HG02840 (cell line): ENCODE results near the gene FRMPD4.

Experiments used
- ATAC-seq: cut with Tn5 transposase; IDR thresholded peaks from one replicate; pipeline ENCODE4 v1.9.1; 2021; ENCODE audit warnings: mild to moderate bottlenecking, moderate library complexity, moderate number of reproducible peaks; ENCODE audit not compliant: unreplicated experiment, low FRiP score

Gene FRMPD4

GRCh38 chrX:12210196-12210815 is 72.0 kb downstream of the FRMPD4 start:
- no peak for ATAC-seq

- no peak for ATAC-seq
Measured at GRCh38 chrX:12210971-12211370, 72.7 kb downstream of the FRMPD4 start.

- no peak for ATAC-seq
Measured at GRCh38 chrX:12223650-12224049, 85.4 kb downstream of the FRMPD4 start.

GRCh38 chrX:12225107-12225506 is 86.8 kb downstream of the FRMPD4 start:
- no peak for ATAC-seq

GRCh38 chrX:12227412-12228041 is 89.3 kb downstream of the FRMPD4 start:
- ATAC-seq = no peak

- no peak for ATAC-seq
Measured at GRCh38 chrX:12228862-12229261, 90.6 kb downstream of the FRMPD4 start.

GRCh38 chrX:12229986-12230385 is 91.7 kb downstream of the FRMPD4 start:
- ATAC-seq = no peak

- ATAC-seq = no peak
Measured at GRCh38 chrX:12234534-12235329, 96.5 kb downstream of the FRMPD4 start.

- no peak for ATAC-seq
Measured at GRCh38 chrX:12236156-12236555, 97.9 kb downstream of the FRMPD4 start.

GRCh38 chrX:12237131-12237530 is 98.9 kb downstream of the FRMPD4 start:
- no peak for ATAC-seq

- no peak for ATAC-seq
Measured at GRCh38 chrX:12237771-12238170, 99.5 kb downstream of the FRMPD4 start.

- no peak for ATAC-seq
Measured at GRCh38 chrX:12239356-12240082, 101.2 kb downstream of the FRMPD4 start.

- no peak for ATAC-seq
Measured at GRCh38 chrX:12240491-12240890, 102.2 kb downstream of the FRMPD4 start.

- ATAC-seq = no peak
Measured at GRCh38 chrX:12241026-12241425, 102.8 kb downstream of the FRMPD4 start.

- ATAC-seq = no peak
Measured at GRCh38 chrX:12245650-12246645, 107.7 kb downstream of the FRMPD4 start.

- ATAC-seq = no peak
Measured at GRCh38 chrX:12249997-12250396, 111.7 kb downstream of the FRMPD4 start.

GRCh38 chrX:12263211-12263610 is 124.9 kb downstream of the FRMPD4 start:
- no peak for ATAC-seq

GRCh38 chrX:12269484-12269883 is 131.2 kb downstream of the FRMPD4 start:
- ATAC-seq = no peak

GRCh38 chrX:12278151-12278550 is 139.9 kb downstream of the FRMPD4 start:
- no peak for ATAC-seq

- ATAC-seq = no peak
Measured at GRCh38 chrX:12282991-12283390, 144.7 kb downstream of the FRMPD4 start.
